Left cardiac atrium (tissue), 4 donors: ENCODE results near the gene CAVIN1. TPM values are rescaled to one million over a fixed set of nuclear protein-coding genes. Genes with fewer than 3 reads are reported as not detected.
"Not testable (repeated sequence)": the region's sequence is repeated elsewhere in the genome, so short reads cannot be mapped to it uniquely, and the experiment has no call there.

Experiments used
- ATAC-seq, 2 donors: fragments of 200-7000 bp; cut with Tn5 transposase; one replicate each; pipeline ENCODE4 v1.9.1; 2020; ENCODE audit warnings: mild to moderate bottlenecking in 2 of 2, moderate library complexity in 2 of 2
- DNase-seq: peaks from one replicate; pipeline ENCODE4 v3.0.0-alpha.2; 2020
- intact Hi-C, 2 donors: fragments of 100-400 bp; cut with DNase I; formaldehyde crosslinking; loops; one replicate each; pipeline versions ENCODE4 v1.14.1 to v1.15.1; 2022 to 2023
- long read RNA-seq: library from polyadenylated mRNA; unstranded; transcript quantifications from one replicate; pipeline ENCODE4 v2.0.0, GENCODE V29; 2021
- total RNA-seq, 2 donors: library from RNA; stranded (reverse); fragmentation: NEBNext Ultra II Directional; extraction: Animal tissue kit (Norgen Biotek cat#: 25700); gene quantifications; one replicate each; pipeline ENCODE4 v1.2.1, GENCODE V29; 2021
- donor health status: DM: no; HTN: yes; CAD: no.
- donor health status: DM: no; HTN: yes; CAD: no; lungs with severe emphysema.
- donor health status: DM: yes; HTN: yes; CAD: no.
- donor health status: Dilated cardiomyopathy.

CAVIN1 gene
- 100 to 1,000 TPM; 258 to 297 TPM for total RNA-seq
- long read RNA-seq, transcript CAVIN1-201 (2 exons, 3,828 nt), result major isoform, 188 of 819 reads
- long read RNA-seq, partial matches to known transcripts, result 627 of 819 reads
- long read RNA-seq, other reads (novel, unspliced or antisense), result 4 of 819 reads

- intact Hi-C loops, result loop anchor here (5.0 to 10.0 kb wide), 2 partner anchors 94 to 102 kb away; no protein-coding TSS in a partner anchor
- DNase-seq, result peak; percentile 99
- peak; percentile 91 to 93 for ATAC-seq
Observed at GRCh38 chr17:42422958-42423712, at the start of gene CAVIN1. Gene CAVIN1, minus strand, starts transcription at chr17:42423256. Its CDS starts 159 bp downstream, at chr17:42423097.

- ATAC-seq, result no peak
- intact Hi-C loops, result no loop called here
Observed at GRCh38 chr17:42467889-42468288, 44.8 kb upstream of the CAVIN1 start.

GRCh38 chr17:42463976-42464400, 40.9 kb upstream of the CAVIN1 start:
- DNase-seq, result no peak
- ATAC-seq, result no peak
- intact Hi-C loops, result no loop called here

More at GRCh38 chr17:42467889-42468288, 44.8 kb upstream of the CAVIN1 start:
- DNase-seq, result no peak

- intact Hi-C loops, result no loop called here
- no peak for ATAC-seq
- no peak for DNase-seq
Observed at GRCh38 chr17:42460371-42460770, 37.3 kb upstream of the CAVIN1 start.

- intact Hi-C loops, result loop anchor here in 1 of 2 donors (10.0 kb wide), 1 partner anchor 55 kb away; no protein-coding TSS in a partner anchor
- ATAC-seq (peak; percentile 20 to 38), DNase-seq (no peak)
Observed at GRCh38 chr17:42459801-42460281, 36.8 kb upstream of the CAVIN1 start.

- DNase-seq (peak; percentile 56), ATAC-seq (peak; percentile 21 to 52)
- intact Hi-C loops, result loop anchor here in 1 of 2 donors (10.0 kb wide), 1 partner anchor 55 kb away; no protein-coding TSS in a partner anchor
Observed at GRCh38 chr17:42459256-42459800, 36.3 kb upstream of the CAVIN1 start.

GRCh38 chr17:42458497-42459255, 35.6 kb upstream of the CAVIN1 start, which contains the start of gene ATP6V0A1:
Gene ATP6V0A1, plus strand, starts transcription at chr17:42458878. Its CDS starts 2,017 bp downstream, at chr17:42460895.
- DNase-seq (peak; percentile 93), ATAC-seq (peak; percentile 98)
- intact Hi-C loops, result loop anchor here in 1 of 2 donors (10.0 kb wide), 1 partner anchor 56 kb away; no protein-coding TSS in a partner anchor

- intact Hi-C loops, result loop anchor here in 1 of 2 donors (10.0 kb wide), 1 partner anchor 58 kb away; no protein-coding TSS in a partner anchor
- no peak for DNase-seq
- no peak for ATAC-seq
Observed at GRCh38 chr17:42457107-42457792, 34.2 kb upstream of the CAVIN1 start.

- peak in 1 of 2 donors; percentile 17 for ATAC-seq
- intact Hi-C loops, result loop anchor here in 1 of 2 donors (10.0 kb wide), 1 partner anchor 58 kb away; no protein-coding TSS in a partner anchor
- no peak for DNase-seq
Observed at GRCh38 chr17:42456223-42457106, 33.4 kb upstream of the CAVIN1 start.

GRCh38 chr17:42454987-42455386, 31.9 kb upstream of the CAVIN1 start:
- intact Hi-C loops, result loop anchor here in 1 of 2 donors (10.0 kb wide), 1 partner anchor 60 kb away; no protein-coding TSS in a partner anchor
- not testable (repeated sequence) for DNase-seq, ATAC-seq

- DNase-seq, result no peak
- intact Hi-C loops, result loop anchor here in 1 of 2 donors (10.0 kb wide), 1 partner anchor 61 kb away; no protein-coding TSS in a partner anchor
- no peak for ATAC-seq
Observed at GRCh38 chr17:42453439-42453838, 30.4 kb upstream of the CAVIN1 start.

GRCh38 chr17:42451270-42451669, 28.2 kb upstream of the CAVIN1 start:
- ATAC-seq, DNase-seq: not testable (repeated sequence)

GRCh38 chr17:42449838-42450237, 26.8 kb upstream of the CAVIN1 start:
- intact Hi-C loops, result loop anchor here in 1 of 2 donors (10.0 kb wide), 1 partner anchor 65 kb away; no protein-coding TSS in a partner anchor
- not testable (repeated sequence) for DNase-seq, ATAC-seq

More at GRCh38 chr17:42451270-42451669, 28.2 kb upstream of the CAVIN1 start:
- intact Hi-C loops, result loop anchor here in 1 of 2 donors (10.0 kb wide), 1 partner anchor 64 kb away; no protein-coding TSS in a partner anchor

GRCh38 chr17:42449176-42449575, 26.1 kb upstream of the CAVIN1 start:
- intact Hi-C loops, ATAC-seq, DNase-seq: not testable (repeated sequence)

GRCh38 chr17:42442196-42442565, 19.1 kb upstream of the CAVIN1 start:
- ATAC-seq, result no peak
- DNase-seq, result no peak
- intact Hi-C loops, result no loop called here

- no peak for ATAC-seq
- DNase-seq, result no peak
- intact Hi-C loops, result no loop called here
Observed at GRCh38 chr17:42441371-42442195, 18.5 kb upstream of the CAVIN1 start.
